ENCODE results near the gene MTFR1L. TPM values are rescaled to one million over a fixed set of nuclear protein-coding genes. Genes with fewer than 3 reads are reported as not detected.

The MTFR1L gene
- polyA plus RNA-seq, 1 donor from 2014 or later = 115 TPM

- TF ChIP-seq, protein P1, sequence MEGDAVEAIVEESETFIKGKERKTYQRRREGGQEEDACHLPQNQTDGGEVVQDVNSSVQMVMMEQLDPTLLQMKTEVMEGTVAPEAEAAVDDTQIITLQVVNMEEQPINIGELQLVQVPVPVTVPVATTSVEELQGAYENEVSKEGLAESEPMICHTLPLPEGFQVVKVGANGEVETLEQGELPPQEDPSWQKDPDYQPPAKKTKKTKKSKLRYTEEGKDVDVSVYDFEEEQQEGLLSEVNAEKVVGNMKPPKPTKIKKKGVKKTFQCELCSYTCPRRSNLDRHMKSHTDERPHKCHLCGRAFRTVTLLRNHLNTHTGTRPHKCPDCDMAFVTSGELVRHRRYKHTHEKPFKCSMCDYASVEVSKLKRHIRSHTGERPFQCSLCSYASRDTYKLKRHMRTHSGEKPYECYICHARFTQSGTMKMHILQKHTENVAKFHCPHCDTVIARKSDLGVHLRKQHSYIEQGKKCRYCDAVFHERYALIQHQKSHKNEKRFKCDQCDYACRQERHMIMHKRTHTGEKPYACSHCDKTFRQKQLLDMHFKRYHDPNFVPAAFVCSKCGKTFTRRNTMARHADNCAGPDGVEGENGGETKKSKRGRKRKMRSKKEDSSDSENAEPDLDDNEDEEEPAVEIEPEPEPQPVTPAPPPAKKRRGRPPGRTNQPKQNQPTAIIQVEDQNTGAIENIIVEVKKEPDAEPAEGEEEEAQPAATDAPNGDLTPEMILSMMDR (IDR thresholded peaks at IDR 0.05; ENCODE audit: poor library complexity, severe bottlenecking) = no peak
- TF ChIP-seq SMC3 (conservative IDR thresholded peaks at IDR 0.05; ENCODE audit: poor library complexity) = no peak
- TF ChIP-seq TAF1 (IDR thresholded peaks at IDR 0.05; ENCODE audit: low read depth) = no peak
- no peak overlapping the region for H2AFZ ChIP-seq (ENCODE audit: low read depth, low read length)
- no peaks in the 10 kb centered on the region for H4K20me1 ChIP-seq (ENCODE audit: insufficient read depth)
- H3K79me2 ChIP-seq (replicated peaks; ENCODE audit: insufficient read depth, low read length) = no peaks in the 10 kb centered on the region
- no peak overlapping the region for H3K9ac ChIP-seq (ENCODE audit: low read length)
- H3K27ac ChIP-seq (ENCODE audit: low read length) = no peak overlapping the region
- H3K4me2 ChIP-seq (ENCODE audit: low read length) = no peak overlapping the region
- H3K36me3 ChIP-seq (ENCODE audit: insufficient read depth, low read length) = no peaks in the 10 kb centered on the region
- H3K9me2 ChIP-seq (ENCODE audit: insufficient read depth, low read length) = no peaks in the 10 kb centered on the region
- H3K4me3 ChIP-seq (ENCODE audit: low read length) = no peak overlapping the region
- H3K9me3 ChIP-seq (ENCODE audit: low read length) = no peaks in the 10 kb centered on the region
- H3F3A ChIP-seq (ENCODE audit: insufficient read depth, low read length, poor library complexity, severe bottlenecking) = no peaks in the 10 kb centered on the region
- H3K27me3 ChIP-seq (ENCODE audit: insufficient read depth, low read depth, low read length) = no peaks in the 10 kb centered on the region
Observed at GRCh38 chr1:25795946-25796810, 23.6 kb upstream of the MTFR1L start.

DNA sequence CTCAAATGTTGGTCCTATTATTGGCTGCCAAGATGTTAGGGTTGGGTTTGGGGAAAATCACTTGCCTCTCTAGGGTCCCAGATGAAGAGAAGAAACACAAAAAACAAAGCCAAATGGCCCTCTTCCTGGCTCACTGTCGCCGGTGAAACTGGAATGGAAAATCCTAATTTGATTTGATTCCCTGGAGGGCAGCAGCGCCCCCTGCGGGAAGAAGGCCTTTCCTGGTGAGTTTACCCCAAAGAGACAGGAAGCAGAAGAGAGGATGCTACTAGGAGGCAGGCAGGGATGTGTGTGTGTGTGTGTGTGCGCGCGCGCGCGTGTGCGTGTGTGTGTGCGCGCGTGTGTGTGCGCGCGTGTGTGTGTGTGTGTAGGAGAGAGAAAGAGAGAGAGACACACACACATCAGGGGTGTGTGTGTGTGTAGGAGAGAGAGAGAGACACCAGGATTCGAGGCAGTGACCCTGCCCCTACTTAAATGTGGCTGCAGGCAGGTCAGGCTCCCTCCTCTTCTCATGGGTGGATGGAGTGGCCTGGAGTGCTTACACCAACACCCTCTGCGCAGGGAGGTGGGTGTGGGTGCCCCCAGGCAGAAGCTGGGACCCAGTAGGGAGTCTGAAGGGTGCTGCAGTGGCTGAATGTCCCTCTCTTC lies 22.8 kb upstream of the MTFR1L start:
- no peak overlapping the region for H2AFZ ChIP-seq (ENCODE audit: low read depth, low read length)
- no peaks in the 10 kb centered on the region for H3K9me2 ChIP-seq (ENCODE audit: insufficient read depth, low read length)
- no peaks in the 10 kb centered on the region for H4K20me1 ChIP-seq (ENCODE audit: insufficient read depth)
- no peaks in the 10 kb centered on the region for H3F3A ChIP-seq (ENCODE audit: insufficient read depth, low read length, poor library complexity, severe bottlenecking)
- H3K4me2 ChIP-seq (ENCODE audit: low read length) = no peak overlapping the region
- no peak overlapping the region for H3K27ac ChIP-seq (ENCODE audit: low read length)
- H3K79me2 ChIP-seq (replicated peaks; ENCODE audit: insufficient read depth, low read length) = no peaks in the 10 kb centered on the region
- no peaks in the 10 kb centered on the region for H3K27me3 ChIP-seq (ENCODE audit: insufficient read depth, low read depth, low read length)
- no peak overlapping the region for H3K4me3 ChIP-seq (ENCODE audit: low read length)
- H3K36me3 ChIP-seq (ENCODE audit: insufficient read depth, low read length) = no peaks in the 10 kb centered on the region
- no peaks in the 10 kb centered on the region for H3K9me3 ChIP-seq (ENCODE audit: low read length)
- TF ChIP-seq SMC3 (conservative IDR thresholded peaks at IDR 0.05; ENCODE audit: poor library complexity) (peak; percentile 52), RAD21 (conservative IDR thresholded peaks at IDR 0.05) (peak; percentile 59), MXI1 (conservative IDR thresholded peaks at IDR 0.05; ENCODE audit: poor library complexity, severe bottlenecking) (no peak)
- TF ChIP-seq, protein P1 (IDR thresholded peaks at IDR 0.05; ENCODE audit: poor library complexity, severe bottlenecking) = peak; percentile 57
- H3K9ac ChIP-seq (ENCODE audit: low read length) = no peak overlapping the region

- Histone ChIP-seq H3K4me3 (ENCODE audit: low read length) (no peak overlapping the region), H3K27ac (ENCODE audit: low read length) (no peak overlapping the region), H3F3A (ENCODE audit: insufficient read depth, low read length, poor library complexity, severe bottlenecking) (no peaks in the 10 kb centered on the region), H3K79me2 (replicated peaks; ENCODE audit: insufficient read depth, low read length) (no peaks in the 10 kb centered on the region), H3K9ac (ENCODE audit: low read length) (no peak overlapping the region), H2AFZ (ENCODE audit: low read depth, low read length) (no peak overlapping the region), H3K27me3 (ENCODE audit: insufficient read depth, low read depth, low read length) (no peaks in the 10 kb centered on the region), H3K4me2 (ENCODE audit: low read length) (no peak overlapping the region), H3K9me2 (ENCODE audit: insufficient read depth, low read length) (no peaks in the 10 kb centered on the region), H3K36me3 (ENCODE audit: insufficient read depth, low read length) (no peaks in the 10 kb centered on the region), H3K9me3 (ENCODE audit: low read length) (no peaks in the 10 kb centered on the region), H4K20me1 (ENCODE audit: insufficient read depth) (no peaks in the 10 kb centered on the region)
- TF ChIP-seq EP300 (conservative IDR thresholded peaks at IDR 0.05; ENCODE audit: poor library complexity, severe bottlenecking) (no peak), MXI1 (conservative IDR thresholded peaks at IDR 0.05; ENCODE audit: poor library complexity, severe bottlenecking) (no peak), TAF1 (IDR thresholded peaks at IDR 0.05; ENCODE audit: low read depth) (no peak), EZH2 (IDR thresholded peaks at IDR 0.05; ENCODE audit: borderline replicate concordance, insufficient read depth, low read length, poor library complexity, severe bottlenecking) (no peak), REST (IDR thresholded peaks at IDR 0.05; ENCODE audit: borderline replicate concordance) (no peak), POLR2AphosphoS5 (IDR thresholded peaks at IDR 0.05) (no peak), RAD21 (conservative IDR thresholded peaks at IDR 0.05) (no peak), SMC3 (conservative IDR thresholded peaks at IDR 0.05; ENCODE audit: poor library complexity) (no peak)
- TF ChIP-seq, protein P1 (IDR thresholded peaks at IDR 0.05; ENCODE audit: poor library complexity, severe bottlenecking) = no peak
Observed at GRCh38 chr1:25797939-25798338, 21.8 kb upstream of the MTFR1L start.

Measured in neural cell (in vitro differentiated cells).